Measurements from ENCODE around the gene CELSR2.

DNA sequence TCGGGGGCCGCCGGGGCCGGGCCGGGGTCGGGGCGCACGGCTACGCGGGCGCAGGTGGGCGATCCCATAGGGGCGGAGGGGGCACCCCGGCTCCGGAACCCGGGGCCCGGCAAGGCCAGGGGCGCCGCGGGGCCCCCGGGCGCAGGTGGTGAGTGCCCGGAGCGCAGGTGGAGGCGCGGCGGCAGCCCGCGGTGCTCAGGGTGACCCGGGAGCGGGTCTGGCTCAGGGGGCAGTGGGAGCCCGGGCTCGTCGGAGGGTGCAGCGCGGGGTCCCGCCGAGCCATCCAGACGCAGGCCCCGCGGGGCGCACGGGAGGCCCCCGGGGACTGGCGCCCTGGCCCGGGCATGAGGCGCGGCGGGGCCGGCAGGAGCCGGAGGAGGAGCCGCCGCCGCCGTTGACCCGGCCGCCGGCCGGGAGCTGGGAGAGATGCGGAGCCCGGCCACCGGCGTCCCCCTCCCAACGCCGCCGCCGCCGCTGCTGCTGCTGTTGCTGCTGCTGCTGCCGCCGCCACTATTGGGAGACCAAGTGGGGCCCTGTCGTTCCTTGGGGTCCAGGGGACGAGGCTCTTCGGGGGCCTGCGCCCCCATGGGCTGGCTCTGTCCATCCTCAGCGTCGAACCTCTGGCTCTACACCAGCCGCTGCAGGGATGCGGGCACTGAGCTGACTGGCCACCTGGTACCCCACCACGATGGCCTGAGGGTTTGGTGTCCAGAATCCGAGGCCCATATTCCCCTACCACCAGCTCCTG lies 489 bp downstream of the CELSR2 start:
- TF ChIP-seq, protein P1, sequence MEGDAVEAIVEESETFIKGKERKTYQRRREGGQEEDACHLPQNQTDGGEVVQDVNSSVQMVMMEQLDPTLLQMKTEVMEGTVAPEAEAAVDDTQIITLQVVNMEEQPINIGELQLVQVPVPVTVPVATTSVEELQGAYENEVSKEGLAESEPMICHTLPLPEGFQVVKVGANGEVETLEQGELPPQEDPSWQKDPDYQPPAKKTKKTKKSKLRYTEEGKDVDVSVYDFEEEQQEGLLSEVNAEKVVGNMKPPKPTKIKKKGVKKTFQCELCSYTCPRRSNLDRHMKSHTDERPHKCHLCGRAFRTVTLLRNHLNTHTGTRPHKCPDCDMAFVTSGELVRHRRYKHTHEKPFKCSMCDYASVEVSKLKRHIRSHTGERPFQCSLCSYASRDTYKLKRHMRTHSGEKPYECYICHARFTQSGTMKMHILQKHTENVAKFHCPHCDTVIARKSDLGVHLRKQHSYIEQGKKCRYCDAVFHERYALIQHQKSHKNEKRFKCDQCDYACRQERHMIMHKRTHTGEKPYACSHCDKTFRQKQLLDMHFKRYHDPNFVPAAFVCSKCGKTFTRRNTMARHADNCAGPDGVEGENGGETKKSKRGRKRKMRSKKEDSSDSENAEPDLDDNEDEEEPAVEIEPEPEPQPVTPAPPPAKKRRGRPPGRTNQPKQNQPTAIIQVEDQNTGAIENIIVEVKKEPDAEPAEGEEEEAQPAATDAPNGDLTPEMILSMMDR (IDR thresholded peaks at IDR 0.05), result no peak
- TF ChIP-seq POLR2A (IDR thresholded peaks at IDR 0.05), result no peak

Data from esophagus squamous epithelium (tissue), 4 donors.